Fibroblast of mammary gland (primary cell): Measurements from ENCODE around the gene PCSK1.
A peak's percentile ranks its signal among the peaks of the same experiment; 100 is the strongest.
"Not testable (repeated sequence)": the region's sequence is repeated elsewhere in the genome, so short reads cannot be mapped to it uniquely, and the experiment has no call there.

Source experiments
- DNase-seq: peaks from one replicate; pipeline ENCODE4 v3.0.0-alpha.2; 2010; ENCODE audit warnings: low read depth
- H3K4me3 ChIP-seq: 2 replicates; pipeline ENCODE4 v1.5.1; 2011; ENCODE audit warnings: low read depth, mild to moderate bottlenecking, low read length, moderate library complexity; ENCODE audit not compliant: control insufficient read depth
- CTCF ChIP-seq: conservative IDR thresholded peaks from 2 replicates; pipeline ENCODE4 v1.5.1; 2011; ENCODE audit warnings: low read depth, low read length, inconsistent platforms; ENCODE audit not compliant: control insufficient read depth, insufficient read depth

The PCSK1 gene

GRCh38 chr5:96372726-96373380, 60.2 kb downstream of the PCSK1 start:
- no peak overlapping the region for H3K4me3 ChIP-seq
- TF ChIP-seq CTCF: no peak
- DNase-seq: no peak

GRCh38 chr5:96370976-96371375, 62.1 kb downstream of the PCSK1 start:
- no peak overlapping the region for H3K4me3 ChIP-seq
- DNase-seq: no peak
- no peak for TF ChIP-seq CTCF

- not testable (repeated sequence) for H3K4me3 ChIP-seq, DNase-seq
Observed at GRCh38 chr5:96367337-96367736, 65.7 kb downstream of the PCSK1 start.

- no peak for TF ChIP-seq CTCF
- H3K4me3 ChIP-seq: no peak overlapping the region
- DNase-seq: no peak
Observed at GRCh38 chr5:96354237-96354636, 78.8 kb downstream of the PCSK1 start.

GRCh38 chr5:96353220-96353619, 79.8 kb downstream of the PCSK1 start:
- no peak for DNase-seq
- H3K4me3 ChIP-seq: no peak overlapping the region
- TF ChIP-seq CTCF: no peak

GRCh38 chr5:96350678-96351077, 82.4 kb downstream of the PCSK1 start:
- peak; percentile 82 for DNase-seq
- H3K4me3 ChIP-seq: no peak overlapping the region
- no peak for TF ChIP-seq CTCF

- TF ChIP-seq CTCF: no peak
- H3K4me3 ChIP-seq: no peak overlapping the region
- DNase-seq: no peak
Observed at GRCh38 chr5:96348536-96348935, 84.5 kb downstream of the PCSK1 start.
